ENCODE measurements around the gene CLSTN1. TPM values are rescaled to one million over a fixed set of nuclear protein-coding genes. Genes with fewer than 3 reads are reported as not detected.

The CLSTN1 gene
- total RNA-seq, 1 experiment from 2014 or later, result 143 TPM

- no peaks in the 10 kb centered on the region for H3K36me3 ChIP-seq (ENCODE audit: control insufficient read depth, insufficient read depth, low read length)
- intact Hi-C loops (cut with micrococcal nuclease; ENCODE audit: unreplicated experiment), result no loop called here
- H3K27ac ChIP-seq (ENCODE audit: low read length), result no peak overlapping the region
- no peaks in the 10 kb centered on the region for H3K4me1 ChIP-seq (ENCODE audit: control insufficient read depth, insufficient read depth, low read length)
- CTCF ChIA-PET, result no interaction called here
- H3K27me3 ChIP-seq (ENCODE audit: control insufficient read depth, insufficient read depth, low read length), result no peaks in the 10 kb centered on the region
- in situ Hi-C loops (cut with HindIII; ENCODE audit: low pct_unique_long_range_greater_than_20kb, low sequenced_read_pairs), result no loop called here
- BruUV-seq (replicated peaks), result TSS peak; percentile 37
- no peak for ATAC-seq
- H3K4me3 ChIP-seq (ENCODE audit: low read depth in 2 of 2, low read length in 2 of 2), result no peak overlapping the region
- POLR2A ChIA-PET, result no interaction called here
- TF ChIP-seq CTCF (IDR thresholded peaks at IDR 0.05), result no peak
- TF ChIP-seq POLR2AphosphoS5 (IDR thresholded peaks at IDR 0.05; ENCODE audit: low read depth, low read length), result no peak
- TF ChIP-seq REST (IDR thresholded peaks at IDR 0.05; ENCODE audit: insufficient read depth in 1 of 2, low read depth in 2 of 2, low read length in 1 of 2), result no peak
- no peak for TF ChIP-seq SIN3A (IDR thresholded peaks at IDR 0.05; ENCODE audit: borderline replicate concordance, insufficient read depth, low read depth, low read length)
- no peak for TF ChIP-seq TCF7L2 (IDR thresholded peaks at IDR 0.05; ENCODE audit: low read depth, low read length)
- DNase-seq (ENCODE audit: low read depth, low spot score), result no peak
- no peaks in the 10 kb centered on the region for H3K9me3 ChIP-seq (ENCODE audit: control insufficient read depth, insufficient read depth, low read depth, low read length)
Observed at GRCh38 chr1:9755441-9755995, 68.2 kb downstream of the CLSTN1 start.

GRCh38 chr1:9753121-9753531 is 70.6 kb downstream of the CLSTN1 start:
- BruUV-seq (replicated peaks), result no TSS peak

More at GRCh38 chr1:9753121-9753531, 70.6 kb downstream of the CLSTN1 start:
- ChIA-PET CTCF (no interaction called here), POLR2A (no interaction called here)
- TF ChIP-seq CTCF (IDR thresholded peaks at IDR 0.05), result no peak
- no peak for TF ChIP-seq TCF7L2 (IDR thresholded peaks at IDR 0.05; ENCODE audit: low read depth, low read length)
- no peak for TF ChIP-seq POLR2AphosphoS5 (IDR thresholded peaks at IDR 0.05; ENCODE audit: low read depth, low read length)
- no peak for TF ChIP-seq REST (IDR thresholded peaks at IDR 0.05; ENCODE audit: insufficient read depth in 1 of 2, low read depth in 2 of 2, low read length in 1 of 2)
- no peak for TF ChIP-seq SIN3A (IDR thresholded peaks at IDR 0.05; ENCODE audit: borderline replicate concordance, insufficient read depth, low read depth, low read length)
- no peak overlapping the region for H3K27ac ChIP-seq (ENCODE audit: low read length)
- H3K9me3 ChIP-seq (ENCODE audit: control insufficient read depth, insufficient read depth, low read depth, low read length), result no peaks in the 10 kb centered on the region
- no peaks in the 10 kb centered on the region for H3K4me1 ChIP-seq (ENCODE audit: control insufficient read depth, insufficient read depth, low read length)
- no peak overlapping the region for H3K4me3 ChIP-seq (ENCODE audit: low read depth in 2 of 2, low read length in 2 of 2)
- in situ Hi-C loops (cut with HindIII; ENCODE audit: low pct_unique_long_range_greater_than_20kb, low sequenced_read_pairs), result no loop called here
- no peaks in the 10 kb centered on the region for H3K36me3 ChIP-seq (ENCODE audit: control insufficient read depth, insufficient read depth, low read length)
- no peak for ATAC-seq
- no peaks in the 10 kb centered on the region for H3K27me3 ChIP-seq (ENCODE audit: control insufficient read depth, insufficient read depth, low read length)
- DNase-seq (ENCODE audit: low read depth, low spot score), result no peak
- intact Hi-C loops (cut with micrococcal nuclease; ENCODE audit: unreplicated experiment), result no loop called here
